HL-60 (cell line): ENCODE measurements around the gene NYNRIN.

ENCODE experiments used
- DNase-seq, 2 experiments: peaks; one replicate each; pipeline ENCODE4 v3.0.0-alpha.2; 2010 to 2020; ENCODE audit warnings: low read depth in 1 of 2, low spot score in 1 of 2
- H3K27ac ChIP-seq: fragments of 250-450 bp; sonication (Bioruptor Pico); replicated peaks from 2 replicates; pipeline ENCODE4 v1.5.1; 2020; ENCODE audit warnings: mild to moderate bottlenecking, moderate library complexity
- H3K27me3 ChIP-seq: fragments of 250-450 bp; sonication (Bioruptor Pico); 2 replicates; pipeline ENCODE4 v1.5.1; 2021; ENCODE audit warnings: mild to moderate bottlenecking, moderate library complexity; ENCODE audit not compliant: insufficient read depth, poor library complexity, severe bottlenecking
- H3K4me3 ChIP-seq: replicated peaks from 2 replicates; pipeline ENCODE4 v1.5.1; 2011; ENCODE audit warnings: mild to moderate bottlenecking, control low read depth, low read length; ENCODE audit not compliant: insufficient read depth
- GABPA ChIP-seq: IDR thresholded peaks from 2 replicates; pipeline ENCODE4 v1.6.1; 2012; ENCODE audit warnings: low read depth
- POLR2AphosphoS5 ChIP-seq: IDR thresholded peaks from 2 replicates; pipeline ENCODE4 v1.6.1; 2012; ENCODE audit warnings: low read depth
- REST ChIP-seq: IDR thresholded peaks from 2 replicates; pipeline ENCODE4 v1.6.1; 2012; ENCODE audit warnings: low read depth; ENCODE audit not compliant: insufficient replicate concordance
- SPI1 ChIP-seq: IDR thresholded peaks from 2 replicates; pipeline ENCODE4 v1.6.1; 2012; ENCODE audit warnings: low read depth, mild to moderate bottlenecking, borderline replicate concordance
- TF ChIP-seq, protein P1 (sequence below): IDR thresholded peaks from one replicate; pipeline ENCODE4 v1.5.1; 2011; ENCODE audit warnings: low read length, control low read depth, inconsistent platforms; ENCODE audit not compliant: insufficient read depth

NYNRIN gene

DNA sequence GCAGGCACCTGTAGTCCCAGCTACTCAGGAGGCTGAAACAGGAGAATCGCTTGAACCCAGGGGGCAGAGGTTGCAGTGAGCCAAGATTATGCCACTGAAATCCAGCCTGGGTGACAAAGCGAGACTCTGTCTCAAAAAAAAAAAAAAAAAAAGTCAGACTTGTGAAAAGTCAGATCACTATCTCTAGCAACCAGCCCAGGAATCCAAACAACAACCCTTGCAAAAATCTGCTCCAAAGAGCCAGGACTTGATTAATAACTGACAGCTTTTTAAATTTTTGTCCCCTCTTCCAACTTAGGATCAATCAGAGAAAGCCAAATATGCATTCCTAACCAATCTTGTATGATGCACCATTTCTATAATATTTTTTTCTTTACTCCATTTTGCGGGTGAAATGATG is 38.5 kb upstream of the NYNRIN start:
- H3K27me3 ChIP-seq = no peaks in the 10 kb centered on the region
- no peak overlapping the region for H3K4me3 ChIP-seq
- no peak for DNase-seq
- TF ChIP-seq GABPA (no peak), POLR2AphosphoS5 (no peak), REST (no peak), SPI1 (no peak)
- TF ChIP-seq, protein P1, sequence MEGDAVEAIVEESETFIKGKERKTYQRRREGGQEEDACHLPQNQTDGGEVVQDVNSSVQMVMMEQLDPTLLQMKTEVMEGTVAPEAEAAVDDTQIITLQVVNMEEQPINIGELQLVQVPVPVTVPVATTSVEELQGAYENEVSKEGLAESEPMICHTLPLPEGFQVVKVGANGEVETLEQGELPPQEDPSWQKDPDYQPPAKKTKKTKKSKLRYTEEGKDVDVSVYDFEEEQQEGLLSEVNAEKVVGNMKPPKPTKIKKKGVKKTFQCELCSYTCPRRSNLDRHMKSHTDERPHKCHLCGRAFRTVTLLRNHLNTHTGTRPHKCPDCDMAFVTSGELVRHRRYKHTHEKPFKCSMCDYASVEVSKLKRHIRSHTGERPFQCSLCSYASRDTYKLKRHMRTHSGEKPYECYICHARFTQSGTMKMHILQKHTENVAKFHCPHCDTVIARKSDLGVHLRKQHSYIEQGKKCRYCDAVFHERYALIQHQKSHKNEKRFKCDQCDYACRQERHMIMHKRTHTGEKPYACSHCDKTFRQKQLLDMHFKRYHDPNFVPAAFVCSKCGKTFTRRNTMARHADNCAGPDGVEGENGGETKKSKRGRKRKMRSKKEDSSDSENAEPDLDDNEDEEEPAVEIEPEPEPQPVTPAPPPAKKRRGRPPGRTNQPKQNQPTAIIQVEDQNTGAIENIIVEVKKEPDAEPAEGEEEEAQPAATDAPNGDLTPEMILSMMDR = no peak
- H3K27ac ChIP-seq = no peak overlapping the region

DNA sequence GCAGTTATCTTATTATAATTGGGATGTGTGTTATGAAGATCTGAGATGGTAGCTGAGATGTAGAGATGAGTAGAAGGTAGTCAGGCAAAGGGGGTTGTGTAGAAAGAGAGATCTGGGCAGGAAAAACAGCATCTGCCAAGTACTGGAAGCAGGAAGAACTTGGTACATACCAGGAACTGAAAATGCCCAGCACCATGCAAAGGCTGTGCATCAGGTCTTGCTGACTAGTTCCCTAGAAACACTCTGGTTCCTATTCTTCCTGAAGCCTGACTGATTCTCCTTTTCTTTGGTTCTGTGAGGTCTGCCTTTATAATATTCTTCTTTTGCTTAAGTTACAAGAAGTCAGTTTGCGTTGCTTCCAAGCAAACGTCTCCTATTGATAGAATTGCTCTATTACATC is 37.5 kb upstream of the NYNRIN start:
- DNase-seq = no peak
- H3K27ac ChIP-seq = no peak overlapping the region

GRCh38 chr14:24362241-24362960 is 36.4 kb upstream of the NYNRIN start:
- Histone ChIP-seq H3K27ac (no peak overlapping the region), H3K27me3 (peaks cover 17% of the 10 kb centered on the region), H3K4me3 (no peak overlapping the region)
- TF ChIP-seq POLR2AphosphoS5 (no peak), REST (no peak), SPI1 (no peak), GABPA (no peak)
- TF ChIP-seq, protein P1 = no peak
- DNase-seq = no peak

More for the DNA sequence above, 37.5 kb upstream of the NYNRIN start:
- H3K27me3 ChIP-seq = peaks cover 8% of the 10 kb centered on the region
- no peak overlapping the region for H3K4me3 ChIP-seq
- no peak for TF ChIP-seq GABPA
- no peak for TF ChIP-seq SPI1
- TF ChIP-seq POLR2AphosphoS5 = no peak
- TF ChIP-seq REST = no peak
- TF ChIP-seq, protein P1 = no peak
